Measurements from ENCODE around the gene LIMS1.
A peak's percentile ranks its signal among the peaks of the same experiment; 100 is the strongest.
"Not testable (repeated sequence)": the region's sequence is repeated elsewhere in the genome, so short reads cannot be mapped to it uniquely, and the experiment has no call there.

Gene LIMS1

GRCh38 chr2:108664089-108664488 lies 129.8 kb downstream of the LIMS1 start:
- DNase-seq (ENCODE audit: low spot score), result not testable (repeated sequence)

- not testable (repeated sequence) for DNase-seq (ENCODE audit: low spot score)
Measured at GRCh38 chr2:108664979-108665378, 130.7 kb downstream of the LIMS1 start.

- DNase-seq (ENCODE audit: low spot score), result not testable (repeated sequence)
Measured at GRCh38 chr2:108665975-108666374, 131.7 kb downstream of the LIMS1 start.

GRCh38 chr2:108667140-108667539 lies 132.9 kb downstream of the LIMS1 start:
- not testable (repeated sequence) for DNase-seq (ENCODE audit: low spot score)

GRCh38 chr2:108670282-108670681 lies 136.0 kb downstream of the LIMS1 start:
- not testable (repeated sequence) for DNase-seq (ENCODE audit: low spot score)

- DNase-seq (ENCODE audit: low spot score), result not testable (repeated sequence)
Measured at GRCh38 chr2:108672200-108672805, 138.0 kb downstream of the LIMS1 start.

GRCh38 chr2:108676522-108676921 lies 142.3 kb downstream of the LIMS1 start:
- not testable (repeated sequence) for DNase-seq (ENCODE audit: low spot score)

GRCh38 chr2:108677239-108677744 lies 143.0 kb downstream of the LIMS1 start:
- not testable (repeated sequence) for DNase-seq (ENCODE audit: low spot score)

GRCh38 chr2:108678198-108678651 lies 144.0 kb downstream of the LIMS1 start:
- not testable (repeated sequence) for DNase-seq (ENCODE audit: low spot score)

- DNase-seq (ENCODE audit: low spot score), result not testable (repeated sequence)
Measured at GRCh38 chr2:108680805-108681204, 146.5 kb downstream of the LIMS1 start.

- DNase-seq (ENCODE audit: low spot score), result not testable (repeated sequence)
Measured at GRCh38 chr2:108688818-108689756, 154.8 kb downstream of the LIMS1 start.

- not testable (repeated sequence) for DNase-seq (ENCODE audit: low spot score)
Measured at GRCh38 chr2:108690001-108690400, 155.7 kb downstream of the LIMS1 start.

GRCh38 chr2:108691447-108691846 lies 157.2 kb downstream of the LIMS1 start:
- no peak for DNase-seq (ENCODE audit: low spot score)

GRCh38 chr2:108701208-108701607 lies 166.9 kb downstream of the LIMS1 start:
- no peak for DNase-seq (ENCODE audit: low spot score)

GRCh38 chr2:108701806-108702205 lies 167.5 kb downstream of the LIMS1 start:
- DNase-seq (ENCODE audit: low spot score), result no peak

- DNase-seq (ENCODE audit: low spot score), result no peak
Measured at GRCh38 chr2:108704871-108705270, 170.6 kb downstream of the LIMS1 start.

- DNase-seq (ENCODE audit: low spot score), result no peak
Measured at GRCh38 chr2:108707300-108707699, 173.0 kb downstream of the LIMS1 start.

- DNase-seq (ENCODE audit: low spot score), result not testable (repeated sequence)
Measured at GRCh38 chr2:108716971-108717370, 182.7 kb downstream of the LIMS1 start.

- peak; percentile 91 for DNase-seq (ENCODE audit: low spot score)
Measured at GRCh38 chr2:108719149-108720044, 185.1 kb downstream of the LIMS1 start, which contains the start of gene RANBP2. Gene RANBP2 (plus strand): TSS chr2:108719482. CDS start chr2:108719607, 125 bp downstream.

- not testable (repeated sequence) for DNase-seq (ENCODE audit: low spot score)
Measured at GRCh38 chr2:108726048-108726447, 191.8 kb downstream of the LIMS1 start.

GRCh38 chr2:108734656-108735055 lies 200.4 kb downstream of the LIMS1 start:
- DNase-seq (ENCODE audit: low spot score), result not testable (repeated sequence)
